HG02610 (cell line): Measurements from ENCODE around the gene FAM170B.
A peak's percentile ranks its signal among the peaks of the same experiment; 100 is the strongest.

Source experiments
- ATAC-seq: cut with Tn5 transposase; IDR thresholded peaks from one replicate; pipeline ENCODE4 v1.9.1; 2021; ENCODE audit warnings: mild to moderate bottlenecking, moderate library complexity; ENCODE audit not compliant: unreplicated experiment

FAM170B gene

DNA sequence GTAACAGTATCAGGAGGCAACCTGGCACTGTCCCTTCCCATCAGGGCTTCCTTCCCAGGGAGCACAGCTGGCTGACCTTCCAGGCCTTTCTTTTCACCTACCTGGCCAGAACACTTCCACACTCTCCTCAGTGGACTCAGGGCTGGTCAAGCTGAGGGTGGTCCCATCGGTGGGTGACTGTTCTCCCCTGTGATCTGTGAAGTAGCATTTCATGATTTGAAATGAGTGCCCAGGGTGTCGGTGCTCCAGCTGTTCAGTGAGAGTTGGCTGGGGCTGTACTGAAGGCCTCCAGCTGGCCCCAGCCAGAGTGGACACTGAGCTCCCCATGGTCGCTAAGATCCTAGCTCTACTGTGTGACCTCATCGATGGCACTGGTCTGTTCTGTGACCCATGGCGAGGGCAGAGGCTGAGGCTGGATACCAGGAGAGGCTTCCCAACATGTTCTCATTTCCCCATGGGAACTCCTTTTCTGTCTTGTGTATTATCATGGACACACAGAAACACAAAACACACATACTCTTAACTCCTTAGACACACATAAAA is at the start of gene FAM170B:
TSS of gene FAM170B (minus strand) at position 316 of the 543 bp plus-strand sequence. CDS start at position 213, 103 bp downstream.
- no peak for ATAC-seq

DNA sequence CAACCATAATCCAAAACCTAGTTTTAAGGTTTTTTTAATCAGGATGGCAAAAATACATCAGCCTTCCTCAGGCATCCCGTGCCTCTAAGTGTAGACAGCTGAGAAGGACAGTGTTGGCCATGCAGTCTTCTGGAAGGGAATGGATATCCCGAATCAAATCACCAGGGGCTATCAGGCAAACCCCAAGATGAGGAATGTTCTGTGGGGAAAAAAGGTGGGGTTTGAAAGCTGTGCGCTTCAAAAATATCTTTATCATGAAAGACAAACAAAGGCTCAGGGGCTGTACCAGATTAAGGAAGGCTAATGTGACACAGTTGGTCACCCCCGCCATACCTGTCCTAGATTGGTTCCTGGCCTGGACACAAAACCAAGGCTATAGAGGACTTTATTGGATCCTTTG is 49.0 kb upstream of the FAM170B start:
- no peak for ATAC-seq

DNA sequence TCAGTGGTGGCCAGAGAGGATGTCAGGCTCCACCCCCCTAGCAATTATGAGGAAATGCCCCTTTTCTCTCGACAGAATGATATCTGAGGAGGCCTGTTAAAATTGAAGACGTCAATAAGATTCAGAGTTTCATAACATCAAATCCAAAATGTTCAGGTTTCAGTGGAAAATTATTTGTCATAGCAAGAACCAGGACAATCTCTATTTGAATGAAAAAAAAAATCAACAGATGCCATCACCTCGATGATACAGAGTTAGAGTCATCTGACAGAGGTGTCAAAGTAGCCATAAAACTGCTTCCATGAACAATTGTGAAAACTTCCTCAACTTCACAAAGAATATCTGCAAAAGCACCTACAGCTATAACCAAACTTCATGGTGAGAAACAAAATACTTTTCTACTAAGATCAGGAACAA is 46.6 kb upstream of the FAM170B start:
- peak; percentile 14 for ATAC-seq

DNA sequence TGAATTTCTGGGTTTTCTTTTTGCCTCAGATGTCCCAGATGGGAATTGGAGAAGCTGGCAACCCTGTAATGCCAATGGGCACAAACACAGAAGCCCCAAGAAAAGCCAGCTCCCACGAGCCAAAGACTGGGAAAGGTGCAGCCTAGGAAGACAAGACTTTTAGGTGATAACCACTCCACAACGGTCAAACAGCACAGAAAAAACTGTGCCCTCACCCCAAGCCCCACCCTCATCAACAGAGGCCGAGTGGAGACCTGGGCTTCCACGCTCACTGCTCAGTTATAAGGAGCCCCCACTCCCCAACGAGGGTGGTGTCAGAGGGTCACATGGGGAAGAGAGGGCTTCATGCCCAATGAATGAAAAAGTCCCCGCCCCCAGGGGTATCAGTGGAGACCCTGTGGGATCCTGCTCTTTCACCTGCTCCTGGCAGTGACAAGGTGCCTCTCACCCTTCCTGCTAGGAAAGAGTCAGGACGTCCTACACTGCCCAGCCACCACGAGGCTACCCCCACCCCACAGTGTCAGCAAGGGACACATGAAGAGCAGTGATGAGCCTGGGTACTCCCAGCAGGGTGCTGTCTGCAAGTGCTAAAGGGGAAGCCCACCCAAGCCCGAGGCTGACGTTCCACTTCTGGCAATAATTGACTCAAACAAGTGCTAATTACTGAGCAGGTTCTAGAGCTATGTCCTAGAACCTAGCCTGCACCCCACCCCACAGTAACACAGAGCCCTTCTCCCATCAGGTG is 46.0 kb upstream of the FAM170B start:
- ATAC-seq = peak; percentile 22

DNA sequence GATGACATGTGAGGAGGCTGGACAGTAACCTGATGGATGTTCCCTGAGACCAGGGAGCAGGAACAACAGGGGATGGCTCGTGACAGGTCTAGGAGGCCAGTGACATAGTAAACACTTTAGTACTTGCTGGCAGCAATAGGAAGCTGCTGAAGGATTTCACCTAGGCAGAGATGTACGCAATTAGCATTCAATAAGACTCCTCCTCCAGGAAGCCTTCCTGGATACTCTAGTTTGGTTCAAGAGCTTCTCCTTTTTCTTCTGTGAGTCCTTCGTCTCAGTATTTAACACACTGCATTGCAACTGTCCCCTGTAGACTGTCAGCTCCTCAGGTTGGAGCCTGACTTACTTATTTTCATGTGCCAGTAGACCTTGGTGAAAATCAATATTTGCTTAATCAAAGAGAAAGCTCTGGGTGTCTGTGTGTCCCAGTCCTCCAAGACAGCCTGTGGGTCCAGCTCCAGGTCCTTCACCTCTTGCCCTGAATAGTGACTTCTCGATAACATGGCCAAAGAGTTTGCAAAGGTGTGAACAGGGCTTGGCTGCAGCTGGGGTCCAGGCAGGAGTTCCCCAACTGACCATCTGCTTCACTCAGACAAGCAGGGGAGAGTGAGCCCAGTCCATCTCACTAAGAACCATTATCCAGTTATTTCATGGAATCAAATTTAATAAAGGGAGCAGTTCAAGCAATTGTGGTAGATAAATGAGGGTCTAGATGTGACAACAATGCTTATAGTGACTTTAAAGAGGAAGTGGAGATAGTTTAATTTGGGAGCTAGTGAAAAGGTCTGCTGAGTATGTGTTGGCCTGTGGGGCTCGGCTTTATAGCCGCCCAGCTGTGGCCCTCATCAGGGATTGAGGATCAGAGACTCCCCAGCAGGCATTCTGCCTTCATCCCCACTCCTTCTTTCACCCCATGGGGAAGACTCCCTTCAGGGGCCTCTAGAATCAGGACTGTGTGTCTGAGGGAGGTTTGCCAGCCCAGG is 45.0 kb upstream of the FAM170B start:
- no peak for ATAC-seq

DNA sequence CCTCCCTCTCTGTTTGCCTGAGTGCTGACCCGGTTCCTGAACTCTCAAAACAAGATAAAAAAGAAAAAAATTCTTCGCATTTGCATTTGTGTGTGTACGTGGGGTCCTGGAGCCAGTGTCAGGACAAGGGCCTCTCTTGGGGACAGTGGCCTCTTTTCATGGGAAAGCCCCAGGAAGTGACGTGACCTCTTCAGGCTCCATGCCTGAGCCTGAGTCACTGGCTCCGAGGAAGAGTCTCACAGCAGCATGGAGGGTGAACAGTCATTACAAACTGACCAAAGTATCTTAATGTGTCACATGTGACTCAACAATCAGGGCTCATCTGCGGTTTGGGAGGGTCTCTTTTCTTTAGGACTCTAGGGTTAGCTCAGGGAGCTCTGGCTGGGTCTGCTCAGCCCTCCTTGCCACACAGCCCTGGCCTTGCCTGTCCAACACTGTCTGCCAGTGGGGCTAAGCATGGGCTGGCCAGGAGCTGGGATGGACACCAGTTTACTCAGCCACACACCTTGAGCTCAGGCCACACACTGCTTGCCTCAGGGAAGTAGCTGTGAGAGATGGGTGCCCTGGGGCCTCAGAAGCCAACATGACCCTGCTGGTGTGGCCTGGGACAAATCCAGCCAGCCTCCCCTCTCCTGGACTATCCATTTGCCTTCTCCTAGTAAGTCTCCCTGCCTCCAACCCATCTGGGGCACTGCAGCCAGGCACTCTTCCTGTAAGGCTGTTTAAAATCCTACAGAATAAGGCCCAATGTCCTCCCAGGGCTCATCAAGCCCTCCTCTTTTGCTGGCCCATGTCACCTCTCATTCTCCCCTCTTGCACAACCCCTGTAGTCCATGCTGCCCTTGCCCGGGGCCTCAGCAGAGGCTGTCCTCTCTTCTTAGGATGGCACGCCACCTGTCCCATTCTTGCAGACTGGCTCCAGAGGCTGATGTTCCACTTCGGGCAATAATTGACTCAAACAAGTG is 43.9 kb upstream of the FAM170B start:
- ATAC-seq = peak; percentile 83

DNA sequence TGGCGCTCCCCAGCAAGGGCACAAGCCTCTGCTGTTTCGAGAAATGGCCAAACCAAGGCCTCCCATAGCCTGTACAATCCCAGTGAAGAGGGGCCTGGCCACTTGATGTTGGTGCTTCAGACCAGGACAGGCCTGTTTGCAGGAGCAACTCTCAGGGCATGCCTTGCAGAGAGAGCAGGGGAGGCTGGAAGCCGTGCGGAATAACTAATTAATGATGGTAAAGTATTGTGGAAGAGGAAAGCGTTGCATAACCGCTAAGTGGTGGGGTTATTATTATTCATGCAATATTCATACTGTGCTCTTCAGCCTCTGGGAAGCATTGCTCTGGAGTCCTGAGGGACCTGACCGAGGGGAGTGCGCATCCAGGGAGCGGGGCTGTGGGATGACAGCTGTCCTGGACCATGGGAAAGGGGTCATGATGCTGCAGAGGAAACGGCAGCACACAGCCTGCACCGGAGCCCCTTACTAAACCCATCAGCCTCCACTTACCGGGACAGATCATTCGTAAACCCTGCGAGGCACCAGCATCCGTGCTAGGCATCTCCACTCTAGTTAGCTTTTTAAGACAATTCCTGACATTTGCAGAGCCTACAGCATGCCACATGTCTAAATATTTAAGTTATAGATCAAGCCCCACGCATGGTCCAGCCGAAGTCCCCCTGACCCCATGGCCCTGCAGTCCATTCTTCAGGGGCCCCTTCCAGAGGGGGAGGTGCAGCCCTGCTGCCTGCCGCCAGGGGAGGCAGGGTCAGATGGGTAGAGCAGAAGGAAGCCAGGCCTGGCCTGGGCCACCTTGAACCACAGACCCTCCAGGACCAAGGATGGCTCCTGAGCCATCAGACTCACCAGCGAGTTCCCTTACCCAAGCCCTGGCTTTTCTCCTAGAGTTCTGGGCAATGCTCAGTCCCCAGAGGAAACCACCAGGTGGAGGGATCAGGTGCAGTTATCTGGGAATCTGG is 42.8 kb upstream of the FAM170B start:
- ATAC-seq = peak; percentile 0

DNA sequence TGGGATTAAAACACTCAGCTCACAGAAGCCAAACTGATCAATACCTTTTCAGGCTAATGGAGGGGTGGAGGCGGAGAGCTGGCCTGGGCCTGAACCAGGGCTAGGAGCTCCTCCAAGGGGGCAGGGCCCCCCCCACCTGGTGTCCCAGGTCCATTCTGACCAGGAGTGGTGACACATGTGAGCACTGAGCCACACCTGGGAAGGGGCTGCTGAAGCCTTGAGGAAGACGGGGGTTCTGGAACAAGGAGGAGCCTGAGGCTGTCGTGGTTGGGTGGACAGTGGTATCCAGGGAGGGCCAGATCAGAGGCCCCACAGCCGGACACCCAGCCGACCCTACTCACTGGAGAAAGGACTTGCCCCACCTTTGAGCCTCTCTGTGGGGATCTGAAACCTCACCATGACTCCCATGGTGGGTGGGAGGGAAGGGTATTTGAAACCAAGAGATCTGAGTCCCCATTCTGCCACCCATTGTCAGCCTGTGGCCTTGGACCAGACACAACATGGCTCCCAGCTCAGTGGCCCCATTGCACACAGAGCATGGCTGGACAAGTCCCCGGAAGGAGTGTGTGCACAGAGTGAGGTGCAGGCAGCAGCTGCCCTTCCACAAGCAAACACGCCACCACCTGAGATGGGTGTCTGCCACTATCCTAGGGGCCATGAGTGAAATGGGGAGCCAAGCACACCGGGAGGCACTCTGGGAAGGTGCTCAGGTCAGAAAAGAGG is 41.9 kb upstream of the FAM170B start:
- no peak for ATAC-seq

DNA sequence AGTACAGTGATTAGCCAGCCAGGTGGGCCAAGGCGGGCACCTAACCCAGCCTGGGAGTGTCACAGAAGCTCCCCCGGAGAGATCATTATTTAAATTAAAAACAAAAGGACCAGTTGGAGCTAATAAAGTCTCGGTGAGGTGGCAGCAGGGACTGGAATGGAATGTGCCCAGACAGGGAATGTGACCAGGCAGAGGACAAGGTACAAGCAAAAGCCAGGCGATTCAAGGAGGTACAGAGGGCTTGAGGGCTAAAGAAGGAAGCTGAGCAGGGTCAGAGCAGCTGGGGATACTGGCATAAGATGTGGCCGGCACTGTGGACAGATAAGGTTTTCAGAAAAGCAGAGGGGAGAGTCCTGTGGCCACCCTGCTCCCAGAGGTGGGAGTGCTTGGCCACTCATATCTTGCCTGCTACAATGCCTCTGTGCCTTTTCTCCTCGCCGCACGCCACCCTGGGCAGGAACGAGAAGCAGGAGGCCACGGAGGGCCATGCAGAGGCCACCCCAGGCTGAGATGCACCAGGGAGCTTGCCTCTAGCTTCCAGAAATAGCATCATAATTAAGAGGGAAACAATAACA is 41.2 kb upstream of the FAM170B start:
- no peak for ATAC-seq

DNA sequence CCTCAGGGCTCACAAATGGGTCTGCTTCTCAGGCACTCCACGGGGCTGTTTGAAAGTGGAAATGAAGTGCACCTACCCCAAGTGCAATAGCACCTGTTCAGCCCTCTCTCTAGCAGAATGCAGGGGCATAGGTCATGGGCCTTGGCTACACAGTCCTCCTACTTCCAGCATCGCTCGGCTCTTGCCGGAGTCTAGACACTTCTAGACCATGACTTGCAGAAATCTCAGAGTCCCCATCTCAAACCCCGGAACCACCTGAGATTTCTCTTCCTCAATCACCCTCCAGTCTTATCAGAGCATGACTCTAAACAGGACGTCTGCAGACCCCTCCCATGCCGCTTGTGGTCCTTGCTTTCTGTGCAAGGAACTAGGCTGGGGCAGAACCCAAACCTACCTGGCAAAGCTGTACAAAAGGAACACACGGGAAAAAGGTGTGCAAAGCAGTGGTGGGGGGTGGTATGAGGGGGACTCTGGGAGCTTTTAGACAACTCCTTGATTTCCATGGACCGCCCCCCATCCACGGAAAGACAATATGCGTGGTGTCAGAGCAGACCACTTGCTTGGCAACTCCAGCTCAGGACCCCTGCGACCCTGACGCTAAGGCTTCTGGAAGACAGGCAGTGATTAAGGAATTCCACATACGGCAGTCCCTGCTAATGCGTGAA is 40.6 kb upstream of the FAM170B start:
- ATAC-seq = no peak

DNA sequence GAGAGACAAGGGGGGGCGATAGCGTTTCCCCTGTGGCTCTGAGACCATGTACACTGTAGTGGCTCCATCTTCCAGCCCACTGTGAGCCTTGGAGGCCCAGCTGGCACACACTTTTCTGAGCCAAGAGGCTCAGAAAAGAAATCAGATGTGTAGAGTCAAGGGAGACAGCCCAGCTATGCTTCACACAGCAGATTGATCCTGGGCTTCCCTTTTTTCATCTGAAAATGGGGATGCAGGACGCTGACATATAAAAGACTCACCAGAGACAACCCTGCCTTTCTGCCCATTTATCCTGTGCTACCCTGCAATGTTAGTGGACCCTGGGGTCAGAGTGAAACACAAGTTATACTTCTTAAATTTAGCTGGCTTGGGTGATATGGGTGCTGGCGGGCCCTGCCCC is 40.0 kb upstream of the FAM170B start:
- no peak for ATAC-seq

DNA sequence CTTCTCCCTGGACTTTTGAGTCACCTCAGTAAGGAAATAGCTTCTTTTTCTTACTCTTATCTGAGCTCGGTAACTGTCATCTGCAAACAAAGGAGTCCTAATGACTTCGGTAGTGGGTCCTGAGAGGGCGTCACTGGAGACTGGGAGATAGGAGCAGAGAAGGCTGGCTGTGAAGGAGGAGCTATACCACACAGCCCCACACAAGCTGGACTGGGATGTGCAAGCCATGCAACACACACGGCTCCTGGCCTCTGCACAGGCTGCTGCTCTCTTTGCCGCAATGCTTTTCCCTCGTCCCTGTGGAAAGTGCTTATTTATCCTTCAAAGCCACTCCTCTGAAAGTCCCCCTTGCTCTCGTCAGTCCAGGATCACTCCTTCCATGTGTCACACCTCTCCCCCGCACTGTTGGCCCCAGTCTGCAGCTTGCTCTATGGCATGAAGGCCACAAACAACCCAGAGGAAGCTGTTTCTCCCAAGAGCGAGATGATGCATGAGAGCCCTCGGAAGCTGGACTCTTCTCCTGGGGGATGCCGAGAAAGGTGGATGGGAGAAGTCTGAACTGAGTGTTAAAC is 39.5 kb upstream of the FAM170B start:
- no peak for ATAC-seq

DNA sequence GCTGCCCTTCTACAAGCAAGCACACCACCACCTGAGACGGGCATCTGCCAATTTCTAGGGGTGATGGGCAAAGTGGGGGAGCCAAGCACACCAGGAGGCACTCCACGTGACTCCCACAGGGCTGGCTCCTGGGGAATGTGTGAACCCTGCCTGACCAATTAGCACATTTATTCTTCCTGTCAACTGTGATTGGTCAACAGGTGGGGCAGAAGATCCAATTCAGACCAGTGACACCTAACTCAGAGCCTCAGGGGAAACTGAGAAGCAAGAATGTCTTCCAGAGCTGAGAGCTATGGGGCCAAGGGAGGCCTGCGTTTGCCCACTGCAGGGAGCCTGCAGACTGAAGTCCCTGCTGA is 38.9 kb upstream of the FAM170B start:
- ATAC-seq = no peak

DNA sequence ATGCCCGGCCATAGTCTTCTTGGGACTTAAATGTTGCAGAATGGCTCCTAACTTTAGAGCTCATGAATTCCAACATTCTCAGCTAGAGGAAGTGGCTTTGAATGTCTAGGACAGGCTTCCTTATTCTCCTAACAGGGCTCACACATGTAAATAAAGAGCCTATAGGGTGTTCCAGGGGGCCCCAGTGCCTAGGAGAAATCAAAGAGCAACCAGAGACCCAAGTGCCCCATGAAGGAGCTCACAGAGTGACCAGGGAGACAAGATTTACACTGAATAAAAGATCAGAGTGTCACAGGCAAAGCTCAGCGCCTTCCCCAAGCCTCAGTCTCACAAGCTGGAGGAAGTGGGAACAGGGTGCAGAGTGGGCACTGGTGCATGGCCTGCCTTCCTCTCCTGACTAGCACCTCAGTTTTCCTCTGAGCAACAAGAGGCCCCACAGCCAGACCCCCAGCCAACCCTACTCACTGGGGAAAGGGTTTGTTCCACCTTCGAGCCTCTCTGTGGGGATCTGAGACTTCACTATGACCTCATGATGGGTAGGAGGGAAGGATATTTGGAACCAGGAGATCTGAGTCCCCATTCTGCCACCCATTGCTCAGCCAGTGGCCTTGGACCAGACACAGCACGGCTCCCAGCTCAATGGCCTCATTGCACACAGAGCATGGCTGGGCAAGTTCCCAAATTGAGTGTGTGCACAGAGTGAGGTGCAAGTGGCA is 38.4 kb upstream of the FAM170B start:
- ATAC-seq = no peak

DNA sequence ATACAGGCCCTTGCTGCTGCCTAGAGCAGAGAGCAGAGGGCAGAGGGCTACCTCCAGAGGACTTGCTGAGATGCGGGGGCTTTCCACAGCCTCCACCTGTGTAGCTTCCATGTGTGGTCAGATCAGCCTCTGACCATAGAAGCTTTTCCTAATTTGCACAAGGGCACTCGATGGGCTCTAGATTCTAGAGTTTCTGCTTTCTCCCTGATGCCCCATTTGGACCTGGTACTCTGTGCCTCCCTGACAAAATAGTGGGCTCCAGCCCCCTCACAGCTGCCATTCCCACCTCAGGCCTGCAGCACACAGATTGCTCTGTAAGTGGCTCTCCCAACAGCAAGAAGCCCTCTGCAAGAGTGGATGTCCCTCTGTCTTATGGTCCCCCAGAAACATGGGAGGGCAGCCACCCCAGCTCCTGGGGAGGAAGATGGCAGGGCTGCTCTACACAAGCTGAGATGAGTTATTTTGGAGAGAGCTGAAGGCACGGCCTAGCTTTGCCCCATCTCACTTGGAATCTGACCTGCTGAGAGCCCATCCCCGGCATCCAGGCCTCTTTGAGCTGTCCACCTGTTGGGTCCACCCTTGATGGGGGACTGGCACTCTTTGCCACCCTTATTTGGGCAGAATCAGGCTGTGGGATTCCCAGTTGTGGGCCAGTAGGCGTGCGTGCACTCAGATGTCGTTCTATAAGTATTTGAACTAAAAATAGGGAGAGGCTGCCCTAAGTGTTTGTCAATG is 37.7 kb upstream of the FAM170B start:
- ATAC-seq = no peak

DNA sequence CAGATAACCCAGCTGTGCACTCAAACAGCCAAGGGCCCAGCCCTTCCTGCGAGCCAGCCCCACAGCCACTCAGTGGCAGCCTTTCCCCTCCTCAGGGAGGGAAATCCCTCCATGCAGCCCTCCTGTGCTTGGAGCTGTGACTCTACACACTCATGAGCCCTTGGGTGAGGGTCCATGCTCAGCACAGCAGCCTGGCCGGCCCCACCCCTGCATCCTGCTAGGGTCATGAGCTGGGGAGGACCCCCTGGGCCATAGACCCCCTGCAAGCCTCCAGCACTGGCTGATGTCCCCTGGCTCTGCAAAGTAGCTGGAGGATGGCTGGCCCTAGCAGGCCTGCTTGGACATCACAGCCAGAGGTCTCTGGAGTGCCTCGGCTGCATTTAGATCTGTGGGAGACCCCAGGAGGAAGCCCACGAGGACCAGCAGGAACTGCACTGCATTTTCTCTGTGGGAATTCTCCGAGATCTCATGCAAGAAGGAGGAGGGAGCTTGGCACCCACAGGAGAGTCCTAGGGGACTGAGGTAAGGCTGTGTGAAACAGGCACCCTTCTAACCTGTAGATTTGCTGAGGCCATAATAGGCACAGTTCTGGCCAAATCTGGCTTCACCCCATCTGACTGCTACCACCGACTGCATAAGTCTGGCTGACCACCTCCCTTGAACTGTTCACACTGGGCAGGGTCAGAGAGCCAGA is 37.0 kb upstream of the FAM170B start:
- ATAC-seq = no peak
